Endothelial cell of umbilical vein (primary cell): Measurements from ENCODE around the gene PTGDR2.

Experiments
- FOS ChIP-seq: IDR thresholded peaks from 2 replicates; pipeline ENCODE4 v1.6.1; 2011; ENCODE audit warnings: mild to moderate bottlenecking, low read length, moderate library complexity, borderline replicate concordance; ENCODE audit not compliant: insufficient read depth
- MYC ChIP-seq: IDR thresholded peaks from one replicate; pipeline ENCODE4 v1.6.1; 2011; ENCODE audit warnings: mild to moderate bottlenecking, low read depth, low read length
- POLR2A ChIP-seq: IDR thresholded peaks from 2 replicates; pipeline ENCODE4 v1.6.1; 2012; ENCODE audit warnings: low read depth, mild to moderate bottlenecking, control low read depth, low read length
- POLR2AphosphoS5 ChIP-seq: IDR thresholded peaks from 2 replicates; pipeline ENCODE4 v1.6.1; 2012; ENCODE audit warnings: low read depth, mild to moderate bottlenecking, control low read depth, low read length, moderate library complexity; ENCODE audit not compliant: insufficient read depth
- TF ChIP-seq, protein P1 (sequence below), 2 donors: IDR thresholded peaks; 1 replicate in 1 of 2; 2 replicates in 1 of 2; pipeline ENCODE4 v1.5.1; 2011; ENCODE audit warnings: low read length in 2 of 2, mild to moderate bottlenecking in 2 of 2, moderate library complexity in 2 of 2, control low read depth in 1 of 2, inconsistent platforms in 1 of 2, low read depth in 1 of 2; ENCODE audit not compliant: insufficient read depth in 1 of 2; ENCODE audit errors: extremely low read depth in 1 of 2

DNA sequence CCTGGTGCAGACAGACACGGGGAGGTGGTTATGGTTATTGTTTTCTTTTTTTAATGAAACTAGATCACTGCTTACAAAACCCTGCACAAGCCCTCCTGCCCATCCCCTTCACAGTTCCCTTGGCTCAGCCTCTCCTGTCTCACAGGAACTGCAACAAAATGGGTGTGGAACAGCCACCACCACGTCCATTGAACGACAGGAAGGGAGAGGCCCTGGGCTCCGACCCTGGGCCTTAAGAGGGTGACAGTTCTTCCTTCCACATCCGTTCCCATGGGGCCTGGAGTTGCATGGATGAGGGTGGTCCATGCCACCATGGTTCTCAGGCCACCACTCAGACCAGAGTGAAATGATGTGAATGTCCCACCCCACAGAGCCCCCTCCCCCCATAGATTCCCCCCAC lies 34.9 kb upstream of the PTGDR2 start:
- TF ChIP-seq POLR2A: no peak
- TF ChIP-seq, protein P1, sequence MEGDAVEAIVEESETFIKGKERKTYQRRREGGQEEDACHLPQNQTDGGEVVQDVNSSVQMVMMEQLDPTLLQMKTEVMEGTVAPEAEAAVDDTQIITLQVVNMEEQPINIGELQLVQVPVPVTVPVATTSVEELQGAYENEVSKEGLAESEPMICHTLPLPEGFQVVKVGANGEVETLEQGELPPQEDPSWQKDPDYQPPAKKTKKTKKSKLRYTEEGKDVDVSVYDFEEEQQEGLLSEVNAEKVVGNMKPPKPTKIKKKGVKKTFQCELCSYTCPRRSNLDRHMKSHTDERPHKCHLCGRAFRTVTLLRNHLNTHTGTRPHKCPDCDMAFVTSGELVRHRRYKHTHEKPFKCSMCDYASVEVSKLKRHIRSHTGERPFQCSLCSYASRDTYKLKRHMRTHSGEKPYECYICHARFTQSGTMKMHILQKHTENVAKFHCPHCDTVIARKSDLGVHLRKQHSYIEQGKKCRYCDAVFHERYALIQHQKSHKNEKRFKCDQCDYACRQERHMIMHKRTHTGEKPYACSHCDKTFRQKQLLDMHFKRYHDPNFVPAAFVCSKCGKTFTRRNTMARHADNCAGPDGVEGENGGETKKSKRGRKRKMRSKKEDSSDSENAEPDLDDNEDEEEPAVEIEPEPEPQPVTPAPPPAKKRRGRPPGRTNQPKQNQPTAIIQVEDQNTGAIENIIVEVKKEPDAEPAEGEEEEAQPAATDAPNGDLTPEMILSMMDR (IDR thresholded peaks at IDR 0.05; ENCODE audit: extremely low read depth in 1 of 2, insufficient read depth in 1 of 2, low read depth in 1 of 2, low read length in 2 of 2): no peak
- no peak for TF ChIP-seq MYC
- TF ChIP-seq POLR2AphosphoS5: no peak
- no peak for TF ChIP-seq FOS
